HG03139 (cell line): Measurements from ENCODE around the gene KRT17.
"Not testable (repeated sequence)": the region's sequence is repeated elsewhere in the genome, so short reads cannot be mapped to it uniquely, and the experiment has no call there.

ENCODE experiments used
- ATAC-seq: cut with Tn5 transposase; IDR thresholded peaks from one replicate; pipeline ENCODE4 v1.9.1; 2021; ENCODE audit not compliant: unreplicated experiment

KRT17 gene

DNA sequence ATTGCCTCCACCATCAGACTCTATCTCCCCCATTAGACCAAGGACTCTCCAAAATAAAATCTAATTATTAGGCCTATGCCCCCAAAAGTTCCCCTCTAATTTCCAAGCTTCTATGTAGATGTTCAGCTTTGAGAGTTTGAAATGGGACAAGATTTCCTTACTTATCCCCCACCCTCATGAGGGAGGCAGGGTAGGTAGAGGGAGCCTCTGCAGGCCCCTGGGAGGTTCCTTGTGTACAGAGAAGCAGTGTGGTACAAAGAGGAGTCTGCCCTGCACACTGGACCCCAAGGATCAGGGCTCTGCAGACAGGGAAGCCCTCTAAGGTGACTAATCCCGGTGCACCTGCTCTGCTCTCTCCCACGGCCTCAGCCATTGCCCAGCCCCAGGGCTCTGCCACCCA lies 2.5 kb downstream of the KRT17 start:
- ATAC-seq: no peak

DNA sequence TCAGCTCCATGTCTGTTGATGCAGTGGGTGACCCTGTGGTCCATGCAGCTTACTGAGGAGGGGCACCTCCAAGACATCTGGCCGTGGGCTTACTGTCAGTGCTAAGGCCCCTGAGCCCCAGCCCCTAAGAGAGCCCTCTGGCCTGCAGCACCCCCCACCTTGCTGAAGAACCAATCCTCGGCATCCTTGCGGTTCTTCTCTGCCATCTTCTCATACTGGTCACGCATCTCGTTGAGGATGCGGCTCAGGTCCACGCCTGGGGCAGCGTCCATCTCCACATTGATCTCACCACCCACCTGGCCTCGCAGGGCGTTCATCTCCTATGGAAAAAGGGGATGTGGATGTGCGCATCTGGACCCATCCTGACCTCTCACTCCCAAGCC lies 2.9 kb downstream of the KRT17 start:
- ATAC-seq: not testable (repeated sequence)

DNA sequence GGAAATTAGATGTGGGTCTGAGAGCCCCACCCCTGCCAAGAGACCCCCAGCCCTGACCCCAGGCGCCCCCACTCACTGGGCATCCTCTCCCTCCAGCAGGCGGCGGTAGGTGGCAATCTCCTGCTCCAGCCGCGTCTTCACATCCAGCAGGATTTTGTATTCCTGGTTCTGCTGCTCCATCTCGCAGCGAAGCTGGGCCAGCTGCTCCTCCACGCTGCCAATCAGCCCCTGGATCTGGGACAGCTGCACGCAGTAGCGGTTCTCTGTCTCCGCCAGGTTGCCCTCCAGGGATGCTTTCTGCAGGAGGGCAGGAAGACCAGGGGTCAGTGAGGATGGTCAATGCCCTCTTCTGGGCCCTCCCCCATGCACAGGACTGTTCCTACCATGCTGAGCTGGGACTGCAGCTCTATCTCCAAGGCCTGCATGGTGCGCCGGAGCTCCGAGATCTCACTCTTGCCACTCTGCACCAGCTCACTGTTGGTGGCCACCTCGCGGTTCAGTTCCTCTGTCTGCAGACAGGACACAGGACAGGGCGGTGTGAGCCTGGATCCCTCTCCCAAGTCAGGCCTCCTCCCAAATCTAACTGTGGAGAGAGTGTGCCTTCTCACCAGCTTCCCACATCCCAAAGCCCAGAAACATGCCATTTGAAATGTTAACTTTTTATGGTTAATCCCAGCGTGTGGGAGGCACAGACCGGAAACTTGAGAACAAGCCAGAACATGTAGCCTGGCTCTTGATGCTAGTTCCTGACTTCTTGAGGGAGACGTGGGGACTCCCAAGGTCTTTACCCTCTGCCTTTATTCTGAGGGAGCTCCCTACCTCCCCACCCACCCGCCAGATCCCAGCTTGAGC lies 3.6 kb downstream of the KRT17 start:
- no peak for ATAC-seq

DNA sequence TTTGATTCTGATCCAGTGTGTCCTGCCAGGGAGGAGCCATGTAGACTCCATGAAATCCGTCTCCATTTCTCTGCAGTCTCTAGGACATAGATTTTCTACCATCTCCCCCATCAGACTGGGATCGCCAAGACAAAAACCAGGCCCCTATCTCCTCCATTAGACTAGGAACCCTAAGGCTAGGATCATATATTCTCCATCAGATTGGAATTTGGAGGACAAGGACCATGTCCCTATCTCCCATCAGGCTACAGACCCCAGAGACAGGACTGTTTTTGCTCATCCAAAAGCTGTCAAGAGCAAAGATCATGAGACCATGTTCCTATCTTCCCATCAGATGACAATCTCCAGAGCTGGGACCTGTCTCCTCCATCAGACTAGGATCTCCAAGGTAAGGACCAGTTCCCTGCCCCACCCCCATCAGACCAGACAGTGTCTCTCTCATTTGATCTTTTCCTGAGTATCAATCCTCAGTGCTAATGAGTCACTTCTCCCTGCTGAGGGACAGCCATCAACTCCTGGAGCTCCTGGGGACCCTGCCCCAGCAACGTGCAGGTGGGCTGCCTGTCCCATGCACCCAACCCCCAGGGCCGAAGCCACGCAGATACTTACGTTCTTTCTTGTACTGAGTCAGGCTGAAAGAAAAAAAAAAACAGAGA lies 4.3 kb downstream of the KRT17 start:
- not testable (repeated sequence) for ATAC-seq

DNA sequence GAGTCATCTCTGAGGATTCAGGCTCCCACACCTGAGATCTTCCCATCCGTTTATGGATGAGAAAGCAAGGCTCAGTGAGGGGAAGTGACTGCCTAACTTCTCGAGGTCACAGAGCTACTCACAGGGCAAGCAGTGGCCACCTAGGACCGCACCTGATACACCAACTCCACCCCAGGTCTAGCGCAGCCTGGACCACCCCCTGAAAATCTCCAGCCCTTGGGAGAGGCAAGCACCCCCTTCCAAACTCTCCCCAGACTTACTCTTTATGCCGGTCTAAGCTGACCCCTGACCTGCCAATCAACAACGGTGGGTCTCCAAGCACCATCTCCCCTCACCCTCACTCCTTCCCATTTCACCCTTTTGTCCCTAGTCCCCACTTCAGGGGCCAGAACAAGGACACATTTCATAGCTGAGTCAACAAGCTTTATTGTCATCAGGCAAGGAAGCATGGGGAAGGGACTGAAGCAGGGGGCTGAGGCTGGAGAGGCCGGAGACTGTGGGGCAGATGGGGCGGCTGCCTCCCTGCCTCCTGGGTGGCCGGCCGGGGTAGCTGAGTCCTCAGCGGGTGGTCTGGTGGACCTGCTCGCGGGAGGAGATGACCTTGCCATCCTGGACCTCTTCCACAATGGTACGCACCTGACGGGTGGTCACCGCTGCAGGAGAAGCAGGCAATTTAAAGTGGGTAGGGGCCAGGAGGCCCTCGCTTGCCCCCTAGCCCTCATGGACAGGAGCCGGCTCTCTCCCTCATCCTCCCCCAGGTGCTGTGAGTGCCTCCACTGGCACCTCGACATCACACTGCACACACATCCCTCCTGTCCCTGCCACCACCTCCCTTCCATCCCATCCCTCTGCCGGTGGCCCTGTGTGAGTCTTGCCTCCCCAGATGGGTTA lies 5.1 kb downstream of the KRT17 start:
- no peak for ATAC-seq

DNA sequence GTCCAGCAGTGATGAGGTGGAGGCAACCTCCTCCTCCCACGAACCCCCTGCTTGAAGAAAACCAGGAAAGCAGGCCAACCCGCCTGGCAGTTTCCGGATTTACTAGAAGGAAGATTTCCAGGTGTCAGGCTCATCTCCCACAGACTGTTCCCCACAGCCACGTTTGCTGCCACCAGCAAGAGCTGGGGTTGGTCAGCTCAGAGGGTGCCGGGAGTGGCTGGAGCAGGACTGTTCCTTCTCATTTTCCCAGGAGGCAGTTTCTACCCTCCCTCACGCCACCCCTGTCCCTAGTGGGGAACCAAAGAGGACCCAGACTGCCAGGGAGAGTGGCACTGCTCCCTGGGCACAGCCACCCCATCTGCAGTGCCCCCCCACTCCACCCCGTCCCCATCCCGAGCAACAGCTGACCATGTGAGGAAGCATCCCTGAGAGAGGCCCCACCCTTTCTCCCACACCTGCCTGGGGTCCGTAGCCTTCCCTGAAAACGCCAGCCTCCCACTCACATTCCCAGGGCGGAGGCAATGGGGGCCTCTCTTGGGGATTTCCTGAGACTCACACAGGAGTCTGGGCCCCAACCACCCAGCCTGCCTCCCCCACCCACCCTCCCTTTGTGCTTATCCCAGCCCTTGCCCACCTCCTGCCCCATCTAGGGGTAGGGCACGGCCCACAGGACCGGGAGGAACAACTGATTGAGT lies 5.9 kb downstream of the KRT17 start:
- no peak for ATAC-seq

DNA sequence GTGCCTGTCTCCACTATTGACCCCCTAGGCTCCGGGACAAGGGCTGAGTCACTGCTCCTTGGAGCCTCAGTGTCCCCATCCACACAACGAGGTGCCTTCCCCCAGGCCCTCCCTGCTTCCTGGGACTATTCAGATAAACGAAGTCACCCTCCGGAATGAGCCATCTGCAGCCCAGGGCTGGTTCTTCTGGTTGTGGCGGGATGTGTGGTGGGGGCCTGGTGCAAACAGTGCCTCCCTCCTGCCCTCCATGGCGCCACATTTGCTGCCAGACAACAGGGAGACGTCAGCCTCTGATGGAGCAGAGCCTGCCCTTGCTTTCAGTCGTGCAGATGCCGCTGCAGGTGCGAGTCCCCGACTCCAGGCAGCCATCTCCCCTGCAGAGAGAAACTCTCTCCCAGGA lies 6.7 kb downstream of the KRT17 start:
- ATAC-seq: no peak

DNA sequence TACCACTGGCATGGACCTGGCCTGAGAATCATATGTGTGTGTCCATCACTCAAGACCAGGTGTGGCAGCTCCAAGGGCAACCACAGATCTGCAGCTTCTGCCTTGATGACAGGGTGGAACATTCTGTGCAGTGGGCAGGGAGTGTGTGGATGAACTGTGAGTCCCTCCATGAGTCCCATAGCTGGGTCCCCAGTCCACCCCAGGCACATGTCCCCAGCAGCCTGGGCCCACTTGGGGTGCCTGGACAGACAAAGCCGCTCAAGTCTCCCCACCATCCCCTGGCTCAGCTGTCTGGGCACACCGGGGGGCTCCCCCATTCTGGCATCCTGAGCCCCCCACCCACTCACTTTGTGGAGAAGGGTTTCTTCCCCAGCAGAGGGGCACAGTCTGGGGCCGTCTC lies 7.2 kb downstream of the KRT17 start:
- ATAC-seq: no peak

DNA sequence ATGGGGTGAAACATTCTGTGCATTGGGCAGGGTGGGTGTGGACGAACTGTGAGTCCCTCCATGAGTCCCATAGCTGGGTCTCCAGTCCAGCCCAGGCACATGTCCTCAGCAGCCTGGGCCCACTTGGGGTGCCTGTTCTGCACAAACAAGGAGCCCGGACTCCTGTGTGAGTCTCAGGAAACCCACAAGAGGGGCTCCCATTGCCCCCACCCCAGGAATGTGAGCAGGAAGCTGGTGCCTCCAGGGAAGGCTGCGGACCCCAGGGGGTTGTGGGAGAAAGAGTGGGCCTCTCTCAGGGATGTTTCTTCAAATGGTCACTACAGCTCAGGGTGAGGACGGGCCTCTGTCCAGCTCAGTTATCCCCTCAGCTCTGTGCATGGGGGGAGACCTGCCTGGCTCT lies 7.9 kb downstream of the KRT17 start:
- not testable (repeated sequence) for ATAC-seq

DNA sequence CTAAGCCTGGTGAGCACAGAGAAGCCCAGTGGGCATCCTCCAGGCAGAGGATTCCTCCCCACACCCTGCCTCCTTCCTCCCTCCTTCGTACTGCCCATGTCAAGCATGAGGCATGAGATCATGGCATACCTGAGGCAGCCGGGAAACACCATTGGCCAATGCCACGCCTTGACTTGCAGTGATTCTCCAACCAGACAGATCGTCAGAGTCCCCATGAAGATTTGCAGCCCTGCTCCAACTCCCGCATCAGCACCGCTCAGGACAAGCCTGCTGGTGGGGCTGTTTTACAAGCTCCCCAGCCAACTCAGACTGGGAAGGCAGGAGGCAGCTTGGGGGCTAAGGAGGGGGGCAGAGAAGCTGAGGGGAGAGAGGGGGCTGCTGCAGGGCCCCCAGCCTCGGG lies 8.9 kb downstream of the KRT17 start:
- ATAC-seq: no peak

DNA sequence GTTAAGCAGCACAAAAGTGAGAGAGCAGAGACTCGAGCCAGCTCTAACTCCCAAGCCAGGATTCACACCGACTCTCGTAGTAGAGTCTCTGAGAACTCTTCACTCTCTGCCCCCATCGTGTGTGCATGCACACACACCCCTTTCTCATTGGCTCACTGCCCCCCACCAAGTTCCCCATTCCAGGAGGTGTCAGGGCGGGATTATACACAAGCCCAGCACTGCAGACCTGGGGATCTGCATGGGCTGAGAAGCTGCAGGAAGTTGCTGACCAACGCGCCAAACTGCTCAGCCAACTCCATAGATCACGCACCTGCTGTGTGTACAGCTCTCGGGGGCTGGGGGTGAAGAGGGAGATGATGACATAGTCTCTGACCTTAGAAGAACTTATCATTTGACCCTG lies 9.6 kb downstream of the KRT17 start:
- not testable (repeated sequence) for ATAC-seq

DNA sequence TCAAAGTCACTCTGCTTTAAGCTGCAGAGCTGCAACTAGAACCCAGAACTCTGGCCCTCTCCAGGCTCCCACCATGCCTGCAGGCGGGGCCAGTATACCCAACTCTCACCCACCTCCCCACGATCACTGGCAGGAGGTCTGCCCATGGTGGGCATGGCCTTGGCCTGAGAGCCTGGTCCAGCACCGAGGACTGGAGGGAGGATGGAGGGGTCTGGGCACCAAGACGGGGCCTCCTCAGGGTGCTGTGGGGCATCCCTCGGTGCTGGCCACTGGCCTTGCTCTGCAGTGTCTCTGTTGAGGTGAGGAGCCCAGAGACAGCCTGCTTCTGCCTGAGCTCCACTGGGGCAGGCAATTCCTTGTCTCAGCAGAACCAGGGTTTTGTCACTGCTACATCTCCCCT lies 10.3 kb downstream of the KRT17 start:
- ATAC-seq: no peak

DNA sequence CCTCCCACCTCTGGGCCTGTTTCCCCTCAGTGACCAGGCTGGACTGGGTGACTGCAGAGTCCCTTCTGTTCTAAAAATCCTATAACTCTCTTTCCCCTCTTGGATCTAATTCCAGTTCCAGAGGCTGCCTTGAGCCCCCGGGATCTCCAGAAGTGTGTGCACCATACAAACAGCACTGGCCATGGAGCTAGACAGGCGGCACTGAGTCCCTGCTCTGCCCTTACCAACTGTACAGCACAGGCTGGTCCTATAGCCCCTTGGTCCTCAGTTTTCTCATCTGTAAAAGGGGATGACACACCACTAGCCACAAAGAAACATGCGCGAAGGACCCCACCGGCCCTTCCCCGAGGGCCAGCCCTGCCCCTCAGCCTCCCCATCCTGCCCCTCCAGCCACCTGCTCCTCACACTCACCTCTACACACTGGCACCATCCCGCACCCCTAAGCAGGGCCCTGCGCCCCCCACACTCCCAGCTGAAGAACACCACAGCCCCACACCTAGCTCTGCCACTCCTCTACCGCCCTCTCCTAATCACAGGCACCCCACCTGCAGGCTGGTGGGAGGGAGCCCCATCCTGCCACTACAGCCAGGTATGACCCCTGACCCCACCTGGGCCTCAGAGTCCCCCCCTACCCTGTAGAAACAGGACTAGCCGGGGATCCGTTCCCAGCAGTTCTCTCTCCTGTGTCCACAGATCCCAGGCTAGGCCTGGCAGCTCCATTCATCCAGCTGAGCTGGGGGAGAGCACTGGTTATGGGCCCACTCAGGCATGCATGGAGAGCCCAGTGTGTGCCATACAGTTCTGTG lies 10.9 kb downstream of the KRT17 start:
- no peak for ATAC-seq

DNA sequence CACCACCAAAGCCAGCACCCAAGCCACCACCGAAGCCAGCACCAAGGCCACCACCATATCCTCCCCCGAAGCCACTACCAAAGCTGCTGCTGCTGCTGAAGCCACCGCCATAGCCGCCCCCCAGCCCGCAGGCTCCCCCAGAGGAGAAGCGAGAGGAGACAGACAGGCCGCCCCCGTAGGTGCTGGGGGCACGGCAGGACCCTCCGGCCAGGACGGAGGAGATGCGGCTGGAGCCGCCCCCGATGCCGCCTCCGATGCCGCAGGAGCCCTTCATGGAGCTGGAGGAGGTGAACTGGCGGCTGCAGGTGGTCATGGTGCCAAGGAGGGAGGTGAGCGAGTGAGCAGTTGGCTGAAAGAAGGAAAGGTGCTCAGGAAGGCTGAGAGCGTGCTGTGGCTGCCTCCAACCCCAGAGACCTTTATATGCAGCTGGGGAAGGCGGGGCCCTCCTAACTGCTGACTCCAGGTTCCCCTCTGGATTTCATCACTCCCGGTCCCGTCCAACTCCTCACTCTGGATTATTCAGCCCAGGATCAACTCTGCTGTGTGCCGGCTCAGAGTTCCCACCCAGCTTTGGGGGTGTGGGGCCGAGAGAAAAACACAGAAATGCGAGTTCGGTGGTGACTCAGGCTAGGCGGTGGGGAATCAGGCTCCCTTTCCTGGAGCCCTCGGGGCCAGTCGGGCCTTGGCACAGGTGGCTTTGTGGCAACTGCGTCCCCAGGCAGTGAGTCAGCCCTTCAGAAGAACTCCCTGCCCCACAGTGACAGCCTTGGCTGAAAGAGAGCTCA lies 11.8 kb downstream of the KRT17 start, which contains the start of gene KRT16:
KRT16 (minus strand) TSS at position 392 of the 785 bp plus-strand sequence; CDS start at position 313, 79 bp downstream.
- ATAC-seq: not testable (repeated sequence)

DNA sequence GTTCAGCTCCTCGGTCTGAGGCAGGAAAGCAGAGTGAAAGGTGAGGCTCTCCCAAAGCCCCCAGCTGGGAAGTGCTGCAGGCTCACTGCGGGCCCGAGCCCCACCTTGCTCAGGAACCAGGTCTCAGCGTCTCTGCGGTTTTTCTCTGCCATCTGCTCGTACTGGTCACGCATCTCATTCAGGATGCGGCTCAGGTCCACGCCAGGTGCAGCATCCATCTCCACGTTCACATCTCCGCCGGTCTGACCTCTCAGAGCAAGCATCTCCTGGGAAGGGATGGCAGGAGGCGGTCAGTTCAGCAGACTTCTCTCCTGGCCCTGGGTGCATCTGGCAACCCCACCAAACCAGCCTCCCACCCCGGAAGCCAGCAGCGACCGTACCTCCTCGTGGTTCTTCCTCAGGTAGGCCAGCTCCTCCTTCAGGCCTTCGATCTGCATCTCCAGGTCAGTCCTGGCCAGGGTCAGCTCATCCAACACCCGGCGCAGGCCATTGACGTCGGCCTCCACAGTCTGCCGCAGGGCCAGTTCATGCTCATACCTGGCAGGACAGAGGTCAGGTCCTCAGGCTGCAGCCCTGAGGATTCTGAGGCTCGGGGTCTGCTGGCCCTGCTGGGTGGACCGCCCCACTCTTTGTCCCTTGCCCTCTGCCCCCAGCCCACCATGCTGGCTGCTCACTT lies 13.3 kb downstream of the KRT17 start:
- ATAC-seq: no peak

DNA sequence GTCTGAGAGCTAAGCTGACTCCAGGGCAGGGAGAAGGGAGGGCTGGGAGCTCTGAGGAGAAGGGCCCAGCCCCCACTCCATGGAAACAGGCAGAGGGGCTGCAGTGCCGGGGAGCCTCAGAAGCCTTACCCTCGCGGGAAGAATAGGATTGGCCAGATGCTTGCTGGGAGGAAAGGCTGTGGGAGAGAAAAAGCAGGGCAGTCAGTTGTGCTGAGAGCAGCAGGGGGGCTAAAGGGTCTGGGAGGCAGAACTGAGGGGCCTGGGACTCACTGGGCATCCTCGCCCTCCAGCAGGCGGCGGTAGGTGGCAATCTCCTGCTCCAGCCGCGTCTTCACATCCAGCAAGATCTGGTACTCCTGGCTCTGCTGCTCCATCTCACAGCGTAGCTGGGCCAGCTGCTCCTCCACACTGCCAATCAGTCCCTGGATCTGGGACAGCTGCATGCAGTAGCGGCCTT lies 14.3 kb downstream of the KRT17 start:
- ATAC-seq: not testable (repeated sequence)

DNA sequence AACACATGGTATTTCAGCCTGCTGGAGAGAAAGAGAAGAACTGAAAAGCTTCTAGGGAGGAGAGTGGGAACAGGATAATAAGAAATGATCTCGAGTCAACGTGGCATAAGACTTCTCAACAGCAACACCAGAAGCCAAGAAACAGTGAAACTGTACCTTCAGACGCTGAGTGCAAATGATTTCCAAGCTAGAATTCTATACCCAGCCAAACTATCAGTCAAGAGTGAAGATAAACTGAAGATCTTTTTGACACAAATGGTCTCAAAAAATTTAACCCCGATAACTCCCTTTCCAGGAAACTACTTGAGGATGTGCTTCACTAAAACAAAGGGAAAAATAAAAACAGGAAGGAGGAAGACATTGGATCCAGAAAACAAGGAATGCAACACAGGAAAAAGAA lies 17.4 kb downstream of the KRT17 start:
- ATAC-seq: not testable (repeated sequence)

DNA sequence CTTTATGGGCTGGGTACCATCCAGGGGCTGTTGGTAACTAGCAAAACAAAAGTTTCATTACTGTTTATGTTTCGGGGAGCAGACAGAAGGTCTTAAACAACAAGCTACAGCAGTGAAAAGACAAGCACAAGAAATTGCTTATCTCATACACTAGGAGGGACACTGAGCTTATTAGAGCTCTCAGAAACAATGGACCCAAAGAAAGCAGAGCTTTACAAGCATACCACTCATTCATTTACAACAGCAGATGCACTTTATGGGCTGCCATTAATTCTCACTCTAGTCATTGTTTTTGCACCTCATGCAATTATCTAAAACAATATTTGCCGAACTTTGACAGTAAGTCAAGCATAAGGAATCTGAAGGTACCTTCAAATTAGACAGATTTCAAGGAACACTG lies 21.9 kb downstream of the KRT17 start:
- ATAC-seq: no peak

DNA sequence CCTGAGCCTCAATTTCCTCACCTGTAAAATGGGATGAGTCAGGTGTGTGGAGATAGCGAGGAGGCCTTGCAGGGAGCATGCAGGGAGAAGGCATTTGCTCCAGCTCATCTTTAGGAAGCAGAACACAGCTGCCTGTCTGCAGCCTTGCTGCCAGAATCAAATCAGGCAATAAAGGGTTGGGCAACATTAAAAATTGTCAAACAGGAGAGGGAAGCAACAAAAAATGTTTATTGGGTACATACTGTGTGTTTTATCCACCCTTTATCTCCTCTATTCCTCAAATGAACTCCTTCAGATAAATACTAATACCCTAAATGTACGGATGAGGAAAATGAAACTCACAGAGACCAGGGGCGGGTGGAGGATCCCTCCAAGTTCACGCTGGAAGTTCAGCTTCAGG lies 24.1 kb downstream of the KRT17 start:
- no peak for ATAC-seq
